ENCODE measurements around the gene ACSS1.

The ACSS1 gene

GRCh38 chr20:24991897-24992486 is 65.9 kb downstream of the ACSS1 start:
- FAIRE-seq = no peak

DNA sequence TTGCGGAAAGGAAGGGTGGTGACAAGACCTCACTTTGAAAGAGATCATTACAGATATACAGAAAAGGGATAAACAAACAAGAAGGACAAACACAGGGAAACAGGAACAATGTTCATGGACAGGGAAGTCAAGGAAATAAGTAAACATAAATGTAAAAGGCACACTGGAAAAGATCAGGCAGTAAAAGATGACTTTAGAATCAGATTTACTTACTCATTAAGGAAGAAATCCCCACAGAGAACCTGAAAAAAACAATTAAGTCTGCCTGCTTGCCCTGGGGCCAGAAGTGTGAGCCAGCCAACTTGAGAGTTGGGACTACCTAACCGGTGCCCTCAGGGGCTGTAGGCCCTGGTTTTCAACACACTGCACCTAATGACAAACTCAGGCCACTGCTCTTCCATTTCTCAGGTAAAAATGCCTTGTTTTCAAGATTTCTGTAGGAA is 67.1 kb downstream of the ACSS1 start:
- no peak for FAIRE-seq

DNA sequence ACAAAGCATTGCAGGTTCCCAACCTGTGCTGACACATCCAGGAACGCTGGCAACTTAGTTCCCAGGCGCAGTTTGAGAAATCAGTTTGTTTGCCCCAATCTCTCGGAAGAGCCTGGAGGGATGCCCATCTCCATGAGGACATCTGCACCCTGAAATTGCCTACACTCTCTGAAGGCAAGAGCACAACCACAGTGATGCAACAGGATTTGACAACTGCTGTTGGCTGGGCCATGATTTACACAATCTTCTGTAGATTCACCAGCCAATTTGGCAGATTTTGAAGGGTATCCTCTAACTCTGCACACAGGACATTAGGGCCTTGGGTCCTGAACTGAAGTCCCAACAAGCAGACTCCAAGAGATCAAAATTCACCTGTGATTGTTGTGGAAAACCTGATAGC is 68.8 kb downstream of the ACSS1 start:
- FAIRE-seq = no peak

DNA sequence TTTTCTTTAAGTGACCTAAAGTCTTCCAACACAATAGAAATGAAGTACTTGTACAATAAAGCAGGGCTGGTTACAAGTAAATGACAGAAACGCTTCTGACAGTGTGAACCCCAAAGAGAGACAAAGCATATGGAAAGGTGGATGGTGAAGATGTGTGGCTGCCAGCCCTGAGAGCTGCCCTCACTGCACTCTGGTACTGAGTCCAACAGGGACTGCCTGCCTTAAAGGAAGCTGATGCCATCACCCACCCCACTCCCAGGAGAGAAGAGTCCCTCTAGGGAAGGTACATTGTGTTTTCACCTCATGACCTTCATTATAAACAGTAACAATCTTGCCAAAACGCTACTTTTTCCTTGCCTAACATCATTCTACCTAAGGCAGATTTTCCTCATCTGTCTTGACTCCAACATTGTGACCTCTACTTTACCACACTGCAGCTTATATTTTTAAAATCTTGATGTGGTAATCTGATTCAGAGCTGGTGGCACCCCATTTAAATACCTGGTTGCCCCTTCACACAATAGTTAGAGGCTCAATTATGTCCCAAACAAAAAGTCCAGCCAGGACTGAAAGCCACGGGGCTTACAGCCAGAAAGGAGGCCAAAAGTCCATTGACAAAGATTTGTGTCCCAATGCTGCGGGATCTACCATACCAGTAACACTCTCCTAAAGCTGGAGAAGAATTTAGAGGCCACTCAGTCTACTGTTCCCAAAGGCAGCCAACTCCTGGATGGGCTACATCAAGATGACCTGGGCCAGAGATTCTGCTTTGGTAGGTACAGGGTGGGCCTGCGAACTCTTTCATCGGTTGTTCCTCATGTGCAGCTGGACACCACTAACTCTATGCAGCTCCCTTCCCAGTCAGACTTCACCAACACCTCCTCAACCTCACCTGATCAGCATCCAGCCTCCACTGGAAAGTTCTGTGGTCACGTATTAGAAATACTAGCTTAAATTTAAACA is 69.8 kb downstream of the ACSS1 start:
- FAIRE-seq = no peak

- no peak for FAIRE-seq
Measured at GRCh38 chr20:24987244-24987643, 70.7 kb downstream of the ACSS1 start.

- FAIRE-seq = no peak
Measured at GRCh38 chr20:24986436-24987015, 71.4 kb downstream of the ACSS1 start.

GRCh38 chr20:24985802-24986201 is 72.1 kb downstream of the ACSS1 start:
- FAIRE-seq = no peak

GRCh38 chr20:24984961-24985640 is 72.8 kb downstream of the ACSS1 start:
- no peak for FAIRE-seq

DNA sequence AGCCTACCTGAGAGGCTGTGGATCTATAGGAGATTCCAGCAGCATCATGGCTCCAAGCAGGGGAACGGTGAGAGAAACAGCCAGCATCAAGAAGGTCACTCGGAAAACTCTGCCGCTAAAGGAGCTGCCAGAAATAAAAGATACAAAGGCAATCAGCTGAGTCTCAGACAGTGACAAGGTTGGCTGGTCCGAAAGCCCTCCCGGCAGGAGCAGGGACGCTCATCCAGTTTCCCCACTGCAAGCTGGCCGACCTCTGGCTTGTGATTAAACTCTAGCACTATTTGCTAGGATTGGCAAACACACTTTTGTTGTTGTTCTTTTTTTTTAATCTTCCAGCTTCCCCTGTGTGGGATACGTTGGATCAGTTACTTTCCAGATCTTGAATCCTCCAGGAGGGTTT is 74.0 kb downstream of the ACSS1 start:
- no peak for FAIRE-seq

DNA sequence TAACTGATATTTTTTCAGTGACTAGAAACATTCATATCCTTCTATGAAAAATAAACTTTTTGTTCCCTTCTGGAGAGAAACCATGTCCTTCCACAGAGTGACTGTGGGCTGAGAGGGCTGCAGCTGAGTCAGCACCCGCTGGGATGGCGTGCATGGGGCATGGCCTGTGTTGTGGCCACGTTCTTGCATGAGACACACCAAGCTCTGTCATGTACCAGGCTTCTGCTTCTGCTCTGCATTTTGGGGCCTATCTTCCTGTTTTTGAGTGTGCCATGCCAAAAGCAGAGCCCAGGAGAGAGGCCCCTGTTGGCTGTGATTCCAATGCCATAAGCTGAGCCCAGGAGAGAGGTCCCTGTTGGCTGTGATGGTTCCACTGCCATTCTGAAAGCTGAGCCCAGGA is 76.1 kb downstream of the ACSS1 start:
- FAIRE-seq = no peak

- no peak for FAIRE-seq
Measured at GRCh38 chr20:24981282-24981681, 76.7 kb downstream of the ACSS1 start.

- no peak for FAIRE-seq
Measured at GRCh38 chr20:24980291-24981053, 77.5 kb downstream of the ACSS1 start.

GRCh38 chr20:24979036-24979960 is 78.6 kb downstream of the ACSS1 start:
- FAIRE-seq = no peak

- no peak for FAIRE-seq
Measured at GRCh38 chr20:24978513-24978912, 79.4 kb downstream of the ACSS1 start.

DNA sequence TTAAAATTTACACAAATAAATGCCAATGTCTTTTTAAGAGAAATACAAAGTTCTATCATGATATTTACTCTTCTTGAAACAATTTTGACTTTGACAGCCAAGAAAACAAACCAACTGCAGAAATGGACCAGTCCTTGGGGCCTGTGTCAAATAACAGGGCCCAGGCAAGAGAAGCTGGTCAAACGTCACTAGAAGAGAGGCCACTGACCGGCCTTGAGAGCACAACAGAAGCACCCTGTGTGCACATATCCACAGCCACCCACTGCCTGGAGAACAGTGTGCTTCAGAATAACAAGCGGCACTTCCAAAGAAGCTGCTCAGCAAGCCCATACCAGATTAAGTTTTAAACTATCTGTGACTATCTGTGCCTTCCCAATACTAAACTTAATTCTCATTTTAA is 80.1 kb downstream of the ACSS1 start:
- FAIRE-seq = no peak

- FAIRE-seq = no peak
Measured at GRCh38 chr20:24977336-24977735, 80.6 kb downstream of the ACSS1 start.

DNA sequence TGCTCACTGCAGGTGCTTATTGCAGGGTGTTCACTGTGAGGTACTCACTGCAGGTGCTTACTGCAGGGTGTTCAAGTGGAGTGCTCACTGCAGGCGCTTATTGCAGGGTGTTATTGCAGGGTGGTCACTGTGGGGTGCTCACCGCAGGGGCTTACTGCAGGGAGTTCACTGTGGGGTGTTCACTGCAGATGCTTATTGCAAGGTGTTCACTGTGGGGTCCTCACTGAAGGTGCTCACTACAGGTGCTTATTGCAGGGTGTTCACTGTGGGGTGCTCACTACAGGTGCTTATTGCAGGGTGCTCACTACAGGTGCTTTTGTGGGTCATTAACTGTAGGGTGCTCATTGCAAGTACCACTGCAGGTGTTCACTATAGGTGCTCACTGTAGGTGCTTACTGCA is 85.6 kb downstream of the ACSS1 start:
- no peak for FAIRE-seq

DNA sequence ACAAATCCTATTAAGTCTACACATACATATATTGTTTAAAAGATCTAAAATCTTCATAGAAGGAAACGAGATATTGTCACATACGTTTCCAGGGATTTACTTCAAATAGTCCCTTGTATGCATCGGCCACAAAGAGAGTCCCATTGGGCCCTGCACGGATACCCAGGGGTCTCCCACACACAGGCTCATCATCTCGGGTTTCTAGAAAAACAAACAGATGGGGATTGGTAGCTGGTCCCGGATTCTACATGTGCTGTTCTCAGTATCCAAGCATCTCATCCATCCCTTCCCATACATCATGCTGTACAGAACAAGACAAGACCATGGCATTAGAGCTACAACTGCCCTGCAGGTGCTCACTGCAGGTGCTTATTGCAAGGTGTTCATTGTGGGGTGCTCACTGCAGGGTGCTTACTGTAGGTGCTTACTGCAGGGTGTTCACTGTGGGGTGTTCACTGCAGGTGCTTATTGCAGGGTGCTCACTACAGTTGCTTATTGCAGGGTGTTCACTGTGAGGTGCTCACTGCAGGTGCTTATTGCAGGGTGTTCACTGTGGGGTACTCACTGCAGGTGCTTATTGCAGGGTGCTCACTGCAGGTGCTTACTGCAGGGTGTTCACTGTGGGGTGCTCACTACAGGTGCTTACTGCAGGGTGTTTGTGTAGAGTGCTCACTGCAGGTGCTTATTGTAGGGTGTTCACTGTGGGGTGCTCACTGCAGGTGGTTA is 86.4 kb downstream of the ACSS1 start:
- FAIRE-seq = no peak

DNA sequence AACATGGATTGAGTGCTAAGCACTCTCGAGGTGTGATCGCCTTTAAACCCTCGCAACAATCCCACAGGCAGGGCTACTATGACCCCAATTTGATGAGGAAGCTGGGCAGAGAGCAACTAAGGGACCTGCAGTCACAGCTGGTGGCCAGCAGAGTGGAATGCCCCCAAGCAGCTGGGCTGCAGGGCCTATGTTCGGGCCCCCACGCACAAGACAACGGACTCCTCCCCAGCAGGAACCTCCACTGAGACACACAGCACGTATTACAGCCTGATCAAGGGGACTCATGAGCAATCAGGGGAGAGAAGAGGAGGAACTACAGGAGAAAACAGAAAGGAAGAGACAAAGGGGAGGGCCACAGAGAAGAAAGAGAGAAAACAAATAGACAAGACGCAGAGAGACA is 87.2 kb downstream of the ACSS1 start:
- no peak for FAIRE-seq

- no peak for FAIRE-seq
Measured at GRCh38 chr20:24970030-24970553, 87.8 kb downstream of the ACSS1 start.
